TTC549 (cell line): ENCODE measurements around the gene RRP1.

Experiments
- FAIRE-seq: peaks from 2 replicates; lab custom pipeline; 2012; peaks lifted over from hg19 to GRCh38; lab: Jason Lieb, UNC

Gene RRP1

GRCh38 chr21:43759651-43760050, 29.7 kb upstream of the RRP1 start:
- no peak for FAIRE-seq

DNA sequence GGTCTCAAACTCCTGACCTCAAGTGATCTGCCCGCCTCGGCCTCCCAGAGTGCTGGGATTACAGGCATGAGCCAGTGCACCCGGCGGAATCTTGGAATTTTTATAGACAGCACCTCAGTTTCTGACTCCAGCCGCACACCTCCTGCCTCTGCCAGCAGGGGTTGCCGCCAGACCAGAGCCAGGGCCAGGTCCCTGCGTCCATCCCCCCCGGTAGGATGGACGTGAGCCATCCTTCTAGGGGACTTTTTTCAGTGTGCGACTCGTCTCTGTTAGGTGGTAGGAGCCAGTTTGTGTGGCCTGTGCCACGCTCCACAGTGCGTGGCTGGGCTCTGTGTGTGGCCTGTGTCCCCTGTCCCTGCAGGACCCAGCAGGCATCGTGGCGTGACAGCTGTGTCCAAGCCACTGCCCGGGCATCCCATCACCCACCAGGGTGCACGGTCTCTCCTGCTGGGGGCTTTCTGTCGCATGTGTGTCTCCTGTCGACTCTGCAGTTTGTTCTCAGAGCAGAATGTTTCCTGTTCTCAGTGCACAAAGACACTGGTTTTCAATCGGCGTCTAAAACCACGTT, 28.9 kb upstream of the RRP1 start:
- FAIRE-seq = no peak

DNA sequence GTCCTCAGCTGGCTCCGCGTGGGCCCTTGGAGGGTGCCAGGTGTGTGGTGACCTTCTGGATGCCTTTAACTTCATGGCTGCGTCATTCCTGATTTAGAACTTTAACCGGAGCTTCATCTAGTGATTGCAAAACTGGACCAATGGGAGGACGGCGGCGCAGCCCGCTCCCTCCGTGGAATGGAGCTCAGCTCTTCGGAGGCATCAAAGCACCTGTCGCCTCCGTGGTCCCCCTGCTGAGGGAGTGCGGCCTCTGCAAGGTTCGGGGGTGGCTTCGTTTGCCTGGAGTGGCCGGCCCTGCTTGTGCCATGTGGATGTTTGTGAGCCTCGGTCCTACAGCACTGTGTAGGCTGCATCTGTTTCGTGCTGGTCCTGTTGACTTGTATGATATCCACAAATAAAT, 27.5 kb upstream of the RRP1 start:
- FAIRE-seq = no peak

GRCh38 chr21:43762303-43763128, 26.9 kb upstream of the RRP1 start:
- FAIRE-seq = no peak

- no peak for FAIRE-seq
These were observed 25.4 kb upstream of the RRP1 start for GRCh38 chr21:43763901-43764523.

DNA sequence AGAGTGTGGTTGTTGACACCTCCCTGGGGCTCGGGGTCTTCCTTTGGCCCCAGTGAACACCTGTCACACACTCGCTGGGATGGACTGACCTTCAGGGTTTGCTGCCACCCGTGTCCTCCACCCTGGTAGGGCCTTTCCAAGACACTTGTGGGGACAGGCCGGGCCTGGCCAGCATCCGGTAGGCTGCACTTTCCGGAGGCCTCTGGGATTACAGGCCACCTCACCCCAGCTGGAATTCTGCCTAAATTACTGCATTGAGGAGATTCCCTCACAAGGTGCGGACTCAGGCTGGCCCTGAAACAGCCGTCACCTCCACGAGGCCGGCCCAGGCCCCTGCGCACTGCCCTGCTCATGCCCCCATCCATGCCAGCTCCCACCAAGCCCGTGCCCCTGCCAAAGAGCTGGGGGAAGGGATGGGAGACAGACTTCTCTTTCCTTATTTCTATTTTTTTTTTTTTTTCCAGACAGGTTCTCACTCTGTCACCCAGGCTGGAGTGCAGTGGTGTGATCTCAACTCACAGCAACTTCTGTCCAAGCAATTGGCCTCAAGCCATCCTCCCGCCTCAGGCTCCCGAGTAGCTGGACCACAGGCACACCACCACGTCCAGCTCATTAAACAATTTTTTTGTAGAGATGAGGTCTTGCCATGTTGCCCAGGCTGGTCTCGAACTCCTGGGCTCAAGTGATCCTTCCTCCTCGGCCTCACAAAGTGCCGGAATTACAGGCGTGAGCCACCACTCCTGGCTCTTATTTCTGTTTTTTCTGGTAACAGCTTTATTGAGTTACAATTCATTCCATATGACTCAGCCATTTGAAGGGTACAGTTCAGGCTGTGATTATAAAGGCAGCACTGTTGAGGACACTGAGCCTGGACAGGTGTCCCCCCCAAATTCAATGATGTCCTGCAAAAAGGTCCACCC, 24.5 kb upstream of the RRP1 start:
- FAIRE-seq = no peak

- no peak for FAIRE-seq
These were observed 22.5 kb upstream of the RRP1 start for GRCh38 chr21:43766734-43767497.

- no peak for FAIRE-seq
These were observed 21.8 kb upstream of the RRP1 start for GRCh38 chr21:43767498-43767983.

DNA sequence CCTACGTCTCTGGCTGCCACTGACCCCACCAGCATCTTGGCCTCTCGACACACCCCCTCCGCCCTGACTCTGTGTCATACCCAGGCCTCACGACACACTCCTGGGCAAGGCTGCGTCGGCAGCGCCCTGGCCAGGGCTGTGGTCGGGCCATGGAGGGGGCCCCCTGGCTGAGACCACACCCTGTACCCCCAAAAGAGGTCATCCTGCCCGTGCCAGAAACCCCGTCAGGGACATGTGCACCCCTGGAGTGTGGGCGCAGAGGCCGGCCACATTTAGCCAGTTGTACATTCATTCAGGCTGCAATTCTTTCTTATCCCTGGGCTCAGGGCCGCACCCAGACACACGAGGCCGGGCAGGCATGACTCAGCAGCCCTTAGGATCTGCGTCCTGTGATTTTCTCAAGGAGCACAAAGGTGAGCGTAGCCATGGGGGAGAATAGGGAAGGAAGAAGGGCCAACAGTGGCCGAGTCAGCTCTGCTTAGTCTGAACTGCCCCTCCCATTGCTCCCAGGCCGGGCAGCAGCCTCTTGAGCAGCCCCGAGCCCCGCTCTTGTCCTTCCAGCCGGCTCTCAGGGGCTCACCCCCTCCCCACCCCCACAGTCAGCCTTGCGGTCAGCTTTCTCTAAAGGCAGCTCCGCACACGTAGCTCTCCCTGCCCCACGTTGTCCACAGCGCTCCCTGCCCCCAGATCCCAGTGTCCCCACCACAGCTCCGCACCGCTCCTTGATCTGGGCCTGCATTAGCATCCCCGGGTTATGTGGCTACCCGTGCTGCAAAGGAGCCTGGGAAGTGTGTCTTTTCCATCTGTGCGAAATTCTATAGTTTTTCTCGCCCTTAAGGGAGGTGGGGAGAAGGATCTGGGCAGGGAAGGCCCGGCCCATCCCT, 21.2 kb upstream of the RRP1 start:
- FAIRE-seq = no peak

- no peak for FAIRE-seq
These were observed 20.6 kb upstream of the RRP1 start for GRCh38 chr21:43768868-43769167.

- FAIRE-seq = no peak
These were observed 19.9 kb upstream of the RRP1 start for GRCh38 chr21:43769325-43769958.

- FAIRE-seq = no peak
These were observed 19.2 kb upstream of the RRP1 start for GRCh38 chr21:43770066-43770655.

GRCh38 chr21:43771199-43771675, 18.1 kb upstream of the RRP1 start:
- no peak for FAIRE-seq

DNA sequence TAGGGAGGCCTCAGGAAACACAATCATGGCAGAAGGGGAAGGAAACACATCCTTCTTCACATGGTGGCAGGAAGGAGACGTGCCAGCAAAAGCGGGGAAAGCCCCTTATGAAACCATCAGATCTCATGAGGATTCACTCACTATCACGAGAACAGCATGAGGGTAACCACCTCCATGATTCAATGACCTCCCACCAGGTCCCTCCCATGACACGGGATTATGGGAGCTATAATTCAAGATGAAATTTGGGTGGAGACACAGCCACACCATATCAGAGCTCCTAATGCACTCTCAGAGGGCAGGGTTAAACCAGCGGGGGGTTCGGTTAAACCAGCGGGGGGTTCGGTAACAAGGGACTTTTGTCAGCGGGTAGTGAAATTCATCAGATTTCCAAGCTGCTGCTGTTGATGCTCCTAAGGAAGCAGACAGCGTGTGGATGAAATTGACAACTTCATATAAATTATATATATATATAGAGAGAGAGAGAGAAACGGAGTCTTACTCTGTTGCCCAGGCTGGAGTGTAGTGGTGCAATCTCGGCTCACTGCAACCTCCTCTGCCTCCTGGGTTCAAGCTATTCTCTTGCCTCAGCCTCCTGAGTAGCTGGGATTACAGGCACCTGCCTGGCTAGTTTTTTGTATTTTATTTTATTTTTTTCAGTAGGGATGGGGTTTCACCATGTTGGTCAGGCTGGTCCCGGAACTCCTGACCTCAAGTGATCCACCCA, 17.5 kb upstream of the RRP1 start:
- FAIRE-seq = no peak

- FAIRE-seq = no peak
These were observed 17.0 kb upstream of the RRP1 start for GRCh38 chr21:43772425-43772821.

GRCh38 chr21:43774163-43774562, 15.2 kb upstream of the RRP1 start:
- FAIRE-seq = no peak

DNA sequence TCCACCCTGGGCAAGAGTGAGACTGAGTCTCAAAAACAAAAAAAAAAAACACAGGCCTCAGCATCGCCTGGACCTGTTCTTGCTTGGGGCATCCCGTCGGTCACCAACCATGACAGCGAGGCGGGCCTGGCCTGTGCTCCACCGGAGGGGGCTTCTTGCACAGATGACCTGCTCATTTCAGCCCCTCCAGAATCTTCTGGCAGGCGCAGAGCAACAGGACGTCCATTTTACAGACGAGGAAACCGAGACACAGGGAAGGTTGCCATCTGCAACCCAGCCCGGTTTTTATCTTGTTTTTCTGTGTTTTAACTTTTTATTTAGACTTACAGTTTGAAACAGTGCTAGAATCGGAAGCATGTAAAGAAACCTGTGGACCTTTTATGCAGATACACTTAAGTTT, 14.2 kb upstream of the RRP1 start:
- FAIRE-seq = no peak

GRCh38 chr21:43775795-43776430, 13.5 kb upstream of the RRP1 start, which contains the start of gene CSTB:
Gene CSTB (minus strand): TSS chr21:43776308. CDS start chr21:43776269, 39 bp downstream.
- FAIRE-seq = no peak
